MM.1S (cell line): Measurements from ENCODE around the gene HYI.

Experiments used
- EZH2 ChIP-seq: fragments of 300-600 bp; sonication (generic); optimal IDR thresholded peaks from 2 replicates; pipeline ENCODE3; 2017; ENCODE audit warnings: low read depth, mild to moderate bottlenecking, antibody characterized with exemption, low read length, mixed read lengths
- EZH2phosphoT487 ChIP-seq: fragments of 300-600 bp; sonication (generic); IDR thresholded peaks from 2 replicates; pipeline ENCODE4 v1.6.1; 2018; ENCODE audit warnings: antibody characterized with exemption, low read length
- TF ChIP-seq, protein P1 (sequence below): fragments of 300-600 bp; sonication (generic); IDR thresholded peaks from 2 replicates; pipeline ENCODE4 v1.5.1; 2016; ENCODE audit warnings: antibody characterized with exemption, low read length, mixed read lengths

DNA sequence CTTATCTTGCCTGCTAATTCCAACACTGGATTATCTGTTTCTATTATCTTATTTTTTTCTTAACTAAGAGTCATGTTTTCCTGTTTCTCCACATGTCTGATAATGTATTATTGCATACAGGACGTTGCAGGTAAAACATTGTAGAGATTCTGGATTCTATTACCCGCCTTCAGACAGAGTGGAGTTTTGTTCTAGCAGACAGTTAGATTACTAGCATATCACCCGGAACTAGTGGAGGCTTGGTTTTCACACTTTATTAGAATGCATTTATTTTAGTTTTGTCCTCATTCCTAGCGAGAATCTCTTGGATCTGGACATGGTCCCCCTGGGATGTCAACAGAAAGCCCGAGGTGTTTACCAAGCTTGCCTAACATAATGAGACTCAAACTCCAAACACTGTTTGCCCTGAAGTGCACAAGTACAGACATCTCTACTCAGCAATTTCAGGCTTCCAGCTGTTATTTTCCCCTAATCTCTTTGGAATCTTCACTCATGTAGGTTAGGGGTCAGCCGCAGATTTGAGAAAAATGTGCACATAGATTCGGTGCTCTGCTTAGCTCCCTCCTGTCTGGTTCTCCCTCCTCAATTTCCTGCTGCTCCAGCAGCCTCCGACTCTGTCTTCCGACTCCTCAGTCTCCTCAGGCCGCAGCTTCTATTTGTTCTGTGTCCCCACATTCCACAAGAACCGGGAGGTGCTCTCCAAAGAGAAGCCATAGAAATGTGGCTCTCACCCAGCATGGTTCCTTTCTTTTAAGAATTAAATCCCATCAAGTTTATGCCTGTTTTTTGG, 40.1 kb upstream of the HYI start:
- TF ChIP-seq, protein P1, sequence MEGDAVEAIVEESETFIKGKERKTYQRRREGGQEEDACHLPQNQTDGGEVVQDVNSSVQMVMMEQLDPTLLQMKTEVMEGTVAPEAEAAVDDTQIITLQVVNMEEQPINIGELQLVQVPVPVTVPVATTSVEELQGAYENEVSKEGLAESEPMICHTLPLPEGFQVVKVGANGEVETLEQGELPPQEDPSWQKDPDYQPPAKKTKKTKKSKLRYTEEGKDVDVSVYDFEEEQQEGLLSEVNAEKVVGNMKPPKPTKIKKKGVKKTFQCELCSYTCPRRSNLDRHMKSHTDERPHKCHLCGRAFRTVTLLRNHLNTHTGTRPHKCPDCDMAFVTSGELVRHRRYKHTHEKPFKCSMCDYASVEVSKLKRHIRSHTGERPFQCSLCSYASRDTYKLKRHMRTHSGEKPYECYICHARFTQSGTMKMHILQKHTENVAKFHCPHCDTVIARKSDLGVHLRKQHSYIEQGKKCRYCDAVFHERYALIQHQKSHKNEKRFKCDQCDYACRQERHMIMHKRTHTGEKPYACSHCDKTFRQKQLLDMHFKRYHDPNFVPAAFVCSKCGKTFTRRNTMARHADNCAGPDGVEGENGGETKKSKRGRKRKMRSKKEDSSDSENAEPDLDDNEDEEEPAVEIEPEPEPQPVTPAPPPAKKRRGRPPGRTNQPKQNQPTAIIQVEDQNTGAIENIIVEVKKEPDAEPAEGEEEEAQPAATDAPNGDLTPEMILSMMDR: no peak
- TF ChIP-seq EZH2phosphoT487 (no peak), EZH2 (no peak)
